HCT116 (cell line): Measurements from ENCODE around the gene THOP1. TPM values are rescaled to one million over a fixed set of nuclear protein-coding genes. Genes with fewer than 3 reads are reported as not detected.

Experiments used
- ATAC-seq: fragments of 200-7000 bp; cut with Tn5 transposase; 2 replicates; pipeline ENCODE4 v1.9.1; 2020; ENCODE audit warnings: mild to moderate bottlenecking, moderate library complexity
- BruUV-seq: library from RNA; stranded (reverse); fragments of 400-500 nt; replicated peaks from 2 replicates; lab custom pipeline; 2021; lab: Mats Ljungman, UMichigan
- CTCF ChIA-PET: fragments of 300-600 bp; sonication (Branson Sonifier 250); formaldehyde crosslinking; loops from one replicate; lab custom pipeline; 2021; ENCODE audit warnings: antibody characterized with exemption; lab: Charles Lee
- POLR2A ChIA-PET: fragments of 300-600, 350-600 bp; sonication (Branson Sonifier 250); formaldehyde crosslinking; loops from one replicate; lab custom pipeline; 2021; ENCODE audit warnings: antibody characterized with exemption; lab: Charles Lee
- RAD21 ChIA-PET, 2 experiments: fragments of 300-600 bp; sonication (Branson Sonifier 250); formaldehyde crosslinking; loops; one replicate each; lab custom pipeline; 2023; ENCODE audit warnings: low total read pairs in 2 of 2; ENCODE audit not compliant: uncharacterized antibody in 2 of 2, unreplicated experiment in 2 of 2, low non-redundant PET in 1 of 2; lab: Charles Lee
- DNase-seq: peaks from one replicate; pipeline ENCODE4 v3.0.0-alpha.2; 2010; ENCODE audit warnings: low read depth, low spot score
- H2AFZ ChIP-seq: fragments of 200-600 bp; shearing (Covaris generic), sonication (generic); 2 replicates; pipeline ENCODE4 v1.6.1; 2017; ENCODE audit warnings: low read depth, mixed run types, mixed read lengths, antibody characterized with exemption, low read length; ENCODE audit not compliant: poor library complexity, severe bottlenecking
- H3K27ac ChIP-seq: 2 replicates; pipeline ENCODE4 v1.5.1; 2012; ENCODE audit warnings: low read depth, low read length
- H3K27me3 ChIP-seq: fragments of 200-600 bp; sonication (generic); 2 replicates; pipeline ENCODE4 v1.6.1; 2016; ENCODE audit warnings: mixed run types, low read length, mixed read lengths; ENCODE audit not compliant: insufficient read depth
- H3K36me3 ChIP-seq, 2 experiments: fragments of 200-500 bp in 1 of 2; fragments of 200-600 bp in 1 of 2; sonication (Bioruptor generic) in 1 of 2; sonication (generic) in 1 of 2; 2 replicates each; pipeline versions ENCODE4 v1.5.1 to v1.6.1; 2014 to 2016; ENCODE audit warnings: low read length in 2 of 2, inconsistent platforms in 1 of 2, mixed read lengths in 1 of 2, mixed run types in 1 of 2; ENCODE audit not compliant: insufficient read depth in 2 of 2, control insufficient read depth in 1 of 2
- H3K4me1 ChIP-seq, 2 experiments: fragments of 200-600 bp in 1 of 2; sonication (generic) in 1 of 2; 2 replicates each; pipeline versions ENCODE4 v1.5.1 to v1.6.1; 2012 to 2017; ENCODE audit warnings: low read length in 2 of 2, inconsistent platforms in 1 of 2, mild to moderate bottlenecking in 1 of 2, mixed read lengths in 1 of 2, mixed run types in 1 of 2, moderate library complexity in 1 of 2; ENCODE audit not compliant: insufficient read depth in 2 of 2, control insufficient read depth in 1 of 2
- H3K4me2 ChIP-seq: fragments of 200-600 bp; sonication (generic); 2 replicates; pipeline ENCODE4 v1.6.1; 2017; ENCODE audit warnings: mixed run types, low read length, mixed read lengths
- H3K4me3 ChIP-seq, 2 experiments: fragments of 200-600 bp in 1 of 2; sonication (generic) in 1 of 2; replicated peaks in 1 of 2; 2 replicates each; pipeline ENCODE4 v1.5.1; 2011 to 2016; ENCODE audit warnings: low read length in 2 of 2, control low read depth in 1 of 2, low read depth in 1 of 2, mild to moderate bottlenecking in 1 of 2, mixed read lengths in 1 of 2, mixed run types in 1 of 2
- H3K79me2 ChIP-seq: fragments of 200-600 bp; sonication (generic); 2 replicates; pipeline ENCODE4 v1.6.1; 2017; ENCODE audit warnings: mild to moderate bottlenecking, mixed run types, low read length, moderate library complexity, mixed read lengths; ENCODE audit not compliant: insufficient read depth
- H3K9ac ChIP-seq: fragments of 200-600 bp; sonication (generic); 2 replicates; pipeline ENCODE4 v1.6.1; 2016; ENCODE audit warnings: low read length, mixed read lengths
- H3K9me2 ChIP-seq: fragments of 200-600 bp; sonication (generic), shearing (Covaris generic); 2 replicates; pipeline ENCODE4 v1.6.1; 2017; ENCODE audit warnings: mixed run types, mild to moderate bottlenecking, moderate library complexity; ENCODE audit not compliant: insufficient read depth
- H3K9me3 ChIP-seq, 2 experiments: fragments of 200-500 bp in 1 of 2; fragments of 200-600 bp in 1 of 2; sonication (Bioruptor generic) in 1 of 2; sonication (generic) in 1 of 2; 2 replicates each; pipeline ENCODE4 v1.6.1; 2014 to 2017; ENCODE audit warnings: low read length in 2 of 2, mixed read lengths in 2 of 2, inconsistent platforms in 1 of 2, low read depth in 1 of 2, mild to moderate bottlenecking in 1 of 2, mixed run types in 1 of 2, moderate library complexity in 1 of 2; ENCODE audit not compliant: control insufficient read depth in 1 of 2, insufficient read depth in 1 of 2
- H4K20me1 ChIP-seq: fragments of 200-600 bp; sonication (generic), shearing (Covaris generic); 2 replicates; pipeline ENCODE4 v1.6.1; 2017; ENCODE audit warnings: mixed run types, mild to moderate bottlenecking, moderate library complexity; ENCODE audit not compliant: insufficient read depth
- CBX3 ChIP-seq: IDR thresholded peaks from 2 replicates; pipeline ENCODE4 v1.6.1; 2012; ENCODE audit warnings: low read depth
- CEBPB ChIP-seq: IDR thresholded peaks from 2 replicates; pipeline ENCODE4 v1.6.1; 2012; ENCODE audit warnings: low read depth
- CTCF ChIP-seq, 3 experiments: fragments of 200-600 bp in 1 of 3; sonication (generic) in 1 of 3; IDR thresholded peaks in 2 of 3; conservative IDR thresholded peaks in 1 of 3; 2 replicates each; pipeline ENCODE4 v1.5.1; 2012 to 2017; ENCODE audit warnings: low read depth in 2 of 3, low read length in 2 of 3, antibody characterized with exemption in 1 of 3, borderline replicate concordance in 1 of 3, control low read depth in 1 of 3, mild to moderate bottlenecking in 1 of 3, mixed read lengths in 1 of 3, mixed run types in 1 of 3, moderate library complexity in 1 of 3; ENCODE audit not compliant: insufficient read depth in 1 of 3
- EGR1 ChIP-seq: IDR thresholded peaks from 2 replicates; pipeline ENCODE4 v1.6.1; 2012; ENCODE audit warnings: low read depth
- ELF1 ChIP-seq: IDR thresholded peaks from 2 replicates; pipeline ENCODE4 v1.6.1; 2012; ENCODE audit warnings: low read depth, borderline replicate concordance
- EZH2 ChIP-seq: fragments of 200-600 bp; sonication (generic); IDR thresholded peaks from 2 replicates; pipeline ENCODE4 v1.6.1; 2017; ENCODE audit warnings: antibody characterized with exemption, mixed run types
- EZH2phosphoT487 ChIP-seq: fragments of 200-600 bp; IDR thresholded peaks from 2 replicates; pipeline ENCODE4 v1.6.1; 2018; ENCODE audit warnings: antibody characterized with exemption, borderline replicate concordance
- POLR2A ChIP-seq: IDR thresholded peaks from 2 replicates; pipeline ENCODE4 v1.7.0; 2011; ENCODE audit warnings: borderline replicate concordance; ENCODE audit not compliant: insufficient read depth, insufficient read length; ENCODE audit errors: extremely low read depth
- POLR2AphosphoS5 ChIP-seq: IDR thresholded peaks from 2 replicates; pipeline ENCODE4 v1.6.1; 2011; ENCODE audit warnings: mild to moderate bottlenecking, low read depth, low read length, moderate library complexity
- RAD21 ChIP-seq: IDR thresholded peaks from 2 replicates; pipeline ENCODE4 v1.6.1; 2012; ENCODE audit warnings: low read depth, mild to moderate bottlenecking
- SIN3A ChIP-seq: IDR thresholded peaks from 2 replicates; pipeline ENCODE4 v1.6.1; 2012; ENCODE audit warnings: low read depth
- SP1 ChIP-seq: IDR thresholded peaks from 2 replicates; pipeline ENCODE4 v1.6.1; 2012; ENCODE audit warnings: low read depth
- SRF ChIP-seq: IDR thresholded peaks from 2 replicates; pipeline ENCODE4 v1.6.1; 2012; ENCODE audit warnings: low read depth
- TCF7L2 ChIP-seq: IDR thresholded peaks from 2 replicates; pipeline ENCODE4 v1.7.0; 2011; ENCODE audit warnings: borderline replicate concordance, inconsistent platforms; ENCODE audit not compliant: insufficient read depth, insufficient read length; ENCODE audit errors: extremely low read depth
- YY1 ChIP-seq: IDR thresholded peaks from 2 replicates; pipeline ENCODE4 v1.6.1; 2011; ENCODE audit warnings: low read length, low read depth, moderate library complexity, mild to moderate bottlenecking; ENCODE audit not compliant: insufficient replicate concordance; ENCODE audit errors: extremely low read depth
- ZNF274 ChIP-seq: fragments of 200-500 bp; sonication (Bioruptor generic); IDR thresholded peaks from 2 replicates; pipeline ENCODE4 v1.6.1; 2014; ENCODE audit warnings: mild to moderate bottlenecking, low read depth, low read length, inconsistent platforms
- intact Hi-C: fragments of 100-400 bp; cut with micrococcal nuclease; formaldehyde crosslinking; loops from 2 replicates; pipeline ENCODE4 v1.10.0; 2022
- total RNA-seq: library from RNA; stranded (reverse); gene quantifications from one replicate; pipeline ENCODE4 v1.2.1, GENCODE V29; 2021; ENCODE audit not compliant: unreplicated experiment
- TF ChIP-seq, protein P1 (sequence below): IDR thresholded peaks from 2 replicates; pipeline ENCODE4 v1.6.1; 2011; ENCODE audit warnings: mild to moderate bottlenecking, low read length, moderate library complexity; ENCODE audit not compliant: insufficient replicate concordance; ENCODE audit errors: extremely low read depth
- TF ChIP-seq, protein P2 (sequence below): IDR thresholded peaks from 2 replicates; pipeline ENCODE4 v1.6.1; 2012
- TF ChIP-seq, protein P3 (sequence below): IDR thresholded peaks from 2 replicates; pipeline ENCODE4 v1.6.1; 2012; ENCODE audit warnings: low read depth

The THOP1 gene
- total RNA-seq, 1 experiment from 2014 or later: 201 TPM

DNA sequence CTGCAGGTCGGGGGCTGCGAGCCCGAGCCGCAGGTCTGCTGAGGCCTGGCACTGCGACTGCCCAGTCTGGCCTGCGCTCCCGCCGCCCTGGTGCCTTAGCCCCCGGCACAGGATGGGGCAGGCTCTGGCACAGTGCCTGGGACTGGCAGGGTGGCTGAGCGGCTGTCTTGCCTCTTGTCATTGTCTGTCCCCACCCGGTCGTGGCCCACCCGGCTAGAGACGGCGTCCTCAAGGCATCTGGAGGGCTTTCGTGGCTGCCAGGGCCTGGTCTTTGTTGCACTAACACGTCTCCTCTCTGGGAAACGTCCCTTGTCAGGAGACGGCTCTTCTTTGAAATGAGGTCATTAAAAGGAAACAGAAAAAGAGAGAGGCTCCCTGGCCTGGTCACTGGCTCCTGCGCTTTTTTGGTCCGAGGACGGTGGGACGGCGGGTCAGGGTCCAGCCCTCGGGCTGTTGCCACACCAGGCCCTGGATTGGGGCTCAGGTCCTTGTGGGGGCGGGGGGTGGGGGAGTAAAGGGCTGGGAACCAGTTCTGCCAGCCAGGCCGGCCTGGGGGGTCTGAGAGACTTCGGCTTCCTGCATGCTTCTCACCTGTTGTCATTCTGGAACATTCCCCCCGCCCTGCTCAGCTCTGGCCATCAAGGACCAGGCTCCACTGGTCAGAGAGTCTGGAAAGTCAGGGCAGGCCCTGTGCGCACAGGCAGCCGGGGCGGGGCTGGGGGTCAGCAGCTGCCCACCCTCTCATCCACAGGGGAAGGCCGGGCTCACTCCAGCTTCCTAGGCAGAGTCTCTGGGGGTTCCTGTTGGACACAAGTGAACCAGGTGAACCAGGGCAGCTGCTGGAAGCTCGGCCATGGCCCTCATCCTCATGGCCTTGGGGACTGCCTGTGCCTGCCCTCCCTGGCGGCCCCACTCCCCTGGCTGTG lies 28.2 kb downstream of the THOP1 start:
- no peaks in the 10 kb centered on the region for H3K9me3 ChIP-seq
- no peaks in the 10 kb centered on the region for H4K20me1 ChIP-seq
- no peak overlapping the region for H2AFZ ChIP-seq
- no peak for ATAC-seq
- no peaks in the 10 kb centered on the region for H3K79me2 ChIP-seq
- H3K4me1 ChIP-seq: peaks cover 3 to 9% of the 10 kb centered on the region in 2 experiments; a peak in 3 of 4 replicates
- no peak for DNase-seq
- intact Hi-C loops: no loop called here
- H3K9me2 ChIP-seq: no peaks in the 10 kb centered on the region
- H3K4me3 ChIP-seq: no peak overlapping the region
- peaks cover 2 to 20% of the 10 kb centered on the region in 2 experiments; a peak in 3 of 4 replicates for H3K36me3 ChIP-seq
- no peak overlapping the region for H3K4me2 ChIP-seq
- no peaks in the 10 kb centered on the region for H3K27me3 ChIP-seq
- ChIA-PET RAD21 (no interaction called here), POLR2A (no interaction called here), CTCF (no interaction called here)
- H3K9ac ChIP-seq: no peak overlapping the region
- no TSS peak for BruUV-seq
- no peak overlapping the region for H3K27ac ChIP-seq
- TF ChIP-seq SIN3A: no peak
- TF ChIP-seq, protein P1, sequence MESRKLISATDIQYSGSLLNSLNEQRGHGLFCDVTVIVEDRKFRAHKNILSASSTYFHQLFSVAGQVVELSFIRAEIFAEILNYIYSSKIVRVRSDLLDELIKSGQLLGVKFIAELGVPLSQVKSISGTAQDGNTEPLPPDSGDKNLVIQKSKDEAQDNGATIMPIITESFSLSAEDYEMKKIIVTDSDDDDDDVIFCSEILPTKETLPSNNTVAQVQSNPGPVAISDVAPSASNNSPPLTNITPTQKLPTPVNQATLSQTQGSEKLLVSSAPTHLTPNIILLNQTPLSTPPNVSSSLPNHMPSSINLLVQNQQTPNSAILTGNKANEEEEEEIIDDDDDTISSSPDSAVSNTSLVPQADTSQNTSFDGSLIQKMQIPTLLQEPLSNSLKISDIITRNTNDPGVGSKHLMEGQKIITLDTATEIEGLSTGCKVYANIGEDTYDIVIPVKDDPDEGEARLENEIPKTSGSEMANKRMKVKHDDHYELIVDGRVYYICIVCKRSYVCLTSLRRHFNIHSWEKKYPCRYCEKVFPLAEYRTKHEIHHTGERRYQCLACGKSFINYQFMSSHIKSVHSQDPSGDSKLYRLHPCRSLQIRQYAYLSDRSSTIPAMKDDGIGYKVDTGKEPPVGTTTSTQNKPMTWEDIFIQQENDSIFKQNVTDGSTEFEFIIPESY: no peak
- no peak for TF ChIP-seq TCF7L2
- TF ChIP-seq CBX3: no peak
- no peak for TF ChIP-seq YY1
- no peak for TF ChIP-seq POLR2A
- TF ChIP-seq EZH2phosphoT487: no peak
- TF ChIP-seq ZNF274: no peak
- no peak for TF ChIP-seq CTCF (IDR thresholded peaks at IDR 0.05 in 2 of 3, conservative IDR thresholded peaks at IDR 0.05 in 1 of 3; ENCODE audit: borderline replicate concordance in 1 of 3, insufficient read depth in 1 of 3, low read depth in 2 of 3, low read length in 2 of 3)
- TF ChIP-seq, protein P2, sequence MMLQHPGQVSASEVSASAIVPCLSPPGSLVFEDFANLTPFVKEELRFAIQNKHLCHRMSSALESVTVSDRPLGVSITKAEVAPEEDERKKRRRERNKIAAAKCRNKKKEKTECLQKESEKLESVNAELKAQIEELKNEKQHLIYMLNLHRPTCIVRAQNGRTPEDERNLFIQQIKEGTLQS: no peak
- TF ChIP-seq SRF: no peak
- TF ChIP-seq, protein P3, sequence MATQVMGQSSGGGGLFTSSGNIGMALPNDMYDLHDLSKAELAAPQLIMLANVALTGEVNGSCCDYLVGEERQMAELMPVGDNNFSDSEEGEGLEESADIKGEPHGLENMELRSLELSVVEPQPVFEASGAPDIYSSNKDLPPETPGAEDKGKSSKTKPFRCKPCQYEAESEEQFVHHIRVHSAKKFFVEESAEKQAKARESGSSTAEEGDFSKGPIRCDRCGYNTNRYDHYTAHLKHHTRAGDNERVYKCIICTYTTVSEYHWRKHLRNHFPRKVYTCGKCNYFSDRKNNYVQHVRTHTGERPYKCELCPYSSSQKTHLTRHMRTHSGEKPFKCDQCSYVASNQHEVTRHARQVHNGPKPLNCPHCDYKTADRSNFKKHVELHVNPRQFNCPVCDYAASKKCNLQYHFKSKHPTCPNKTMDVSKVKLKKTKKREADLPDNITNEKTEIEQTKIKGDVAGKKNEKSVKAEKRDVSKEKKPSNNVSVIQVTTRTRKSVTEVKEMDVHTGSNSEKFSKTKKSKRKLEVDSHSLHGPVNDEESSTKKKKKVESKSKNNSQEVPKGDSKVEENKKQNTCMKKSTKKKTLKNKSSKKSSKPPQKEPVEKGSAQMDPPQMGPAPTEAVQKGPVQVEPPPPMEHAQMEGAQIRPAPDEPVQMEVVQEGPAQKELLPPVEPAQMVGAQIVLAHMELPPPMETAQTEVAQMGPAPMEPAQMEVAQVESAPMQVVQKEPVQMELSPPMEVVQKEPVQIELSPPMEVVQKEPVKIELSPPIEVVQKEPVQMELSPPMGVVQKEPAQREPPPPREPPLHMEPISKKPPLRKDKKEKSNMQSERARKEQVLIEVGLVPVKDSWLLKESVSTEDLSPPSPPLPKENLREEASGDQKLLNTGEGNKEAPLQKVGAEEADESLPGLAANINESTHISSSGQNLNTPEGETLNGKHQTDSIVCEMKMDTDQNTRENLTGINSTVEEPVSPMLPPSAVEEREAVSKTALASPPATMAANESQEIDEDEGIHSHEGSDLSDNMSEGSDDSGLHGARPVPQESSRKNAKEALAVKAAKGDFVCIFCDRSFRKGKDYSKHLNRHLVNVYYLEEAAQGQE: no peak
- TF ChIP-seq EGR1: no peak
- TF ChIP-seq CEBPB: no peak
- TF ChIP-seq POLR2AphosphoS5: no peak
- TF ChIP-seq SP1: no peak
- TF ChIP-seq RAD21: no peak
- TF ChIP-seq ELF1: no peak
- TF ChIP-seq EZH2: no peak
